Measurements from ENCODE around the gene PPFIA3. TPM values are rescaled to one million over a fixed set of nuclear protein-coding genes. Genes with fewer than 3 reads are reported as not detected.

Gene PPFIA3
- total RNA-seq, 4 donors from 2014 or later, result 0.68 to 5.7 (median 2.4) TPM

- TF ChIP-seq CTCF (IDR thresholded peaks at IDR 0.05; ENCODE audit: low read depth), result no peak
These were observed 15.0 kb upstream of the PPFIA3 start for GRCh38 chr19:49104229-49104864.

GRCh38 chr19:49106648-49107135 lies 12.7 kb upstream of the PPFIA3 start:
- TF ChIP-seq CTCF (IDR thresholded peaks at IDR 0.05; ENCODE audit: low read depth), result no peak

- TF ChIP-seq CTCF (IDR thresholded peaks at IDR 0.05; ENCODE audit: low read depth), result no peak
These were observed 11.5 kb upstream of the PPFIA3 start for GRCh38 chr19:49107625-49108459.

GRCh38 chr19:49109051-49109450 lies 10.3 kb upstream of the PPFIA3 start:
- TF ChIP-seq CTCF (IDR thresholded peaks at IDR 0.05; ENCODE audit: low read depth), result no peak

GRCh38 chr19:49109569-49110233 lies 9.6 kb upstream of the PPFIA3 start:
- TF ChIP-seq CTCF (IDR thresholded peaks at IDR 0.05; ENCODE audit: low read depth), result no peak

- TF ChIP-seq CTCF (IDR thresholded peaks at IDR 0.05; ENCODE audit: low read depth), result no peak
These were observed 8.8 kb upstream of the PPFIA3 start for GRCh38 chr19:49110567-49110966.

Data from subcutaneous adipose tissue (tissue), 4 donors.